ENCODE results near the gene ZNF426.

The ZNF426 gene

DNA sequence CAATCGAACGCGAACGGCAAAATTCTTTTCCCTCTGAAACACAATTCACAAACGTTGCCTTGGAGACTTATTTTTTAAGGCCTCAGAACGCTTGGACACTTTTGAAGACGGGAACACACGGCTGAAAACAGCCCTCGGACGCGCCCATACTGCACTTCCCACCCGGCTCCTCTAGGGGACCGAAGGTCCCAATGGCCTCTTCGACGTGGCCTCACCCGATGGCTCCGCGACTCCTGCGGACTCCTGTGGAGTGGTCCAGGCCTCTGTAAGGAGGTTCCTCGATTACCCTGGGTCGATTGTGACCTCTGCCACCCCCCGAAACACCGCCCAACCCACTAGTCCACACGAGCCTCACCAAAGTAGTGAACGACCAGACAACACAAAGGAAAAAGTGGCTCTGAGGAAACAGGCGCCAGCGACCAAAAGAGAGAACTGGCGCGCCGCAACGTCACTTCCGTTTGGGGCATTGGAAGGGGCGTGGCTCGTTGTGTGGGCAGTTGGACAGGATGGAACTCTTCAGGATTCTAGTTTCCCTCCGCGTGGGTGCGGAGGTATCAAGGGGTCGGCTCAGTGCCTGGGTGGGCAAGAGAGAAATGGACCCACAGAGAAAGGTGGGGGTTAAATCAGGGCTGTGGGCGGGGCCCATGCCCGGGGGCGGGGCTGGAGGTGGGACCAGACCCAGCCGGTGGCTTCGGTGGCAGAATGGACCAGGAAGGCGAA, 40.1 kb downstream of the ZNF426 start, which contains the start of gene ZNF560:
Gene ZNF560, minus strand, starts transcription at position 434 of the 720 bp plus-strand sequence. CDS start 23,303 bp downstream, outside the sequence.
- Histone ChIP-seq H3K4me3 (ENCODE audit: low read depth, low read length) (peak within 1 kb of the TSS; percentile 58), H3K4me1 (no peaks in the 10 kb centered on the region), H3K9me3 (no peaks in the 10 kb centered on the region; the same call in 1 of the 2 replicates), H3K36me3 (no peaks in the 10 kb centered on the region), H3K27me3 (no peaks in the 10 kb centered on the region)
- DNase-seq, result peak; percentile 86
- TF ChIP-seq, protein P1, sequence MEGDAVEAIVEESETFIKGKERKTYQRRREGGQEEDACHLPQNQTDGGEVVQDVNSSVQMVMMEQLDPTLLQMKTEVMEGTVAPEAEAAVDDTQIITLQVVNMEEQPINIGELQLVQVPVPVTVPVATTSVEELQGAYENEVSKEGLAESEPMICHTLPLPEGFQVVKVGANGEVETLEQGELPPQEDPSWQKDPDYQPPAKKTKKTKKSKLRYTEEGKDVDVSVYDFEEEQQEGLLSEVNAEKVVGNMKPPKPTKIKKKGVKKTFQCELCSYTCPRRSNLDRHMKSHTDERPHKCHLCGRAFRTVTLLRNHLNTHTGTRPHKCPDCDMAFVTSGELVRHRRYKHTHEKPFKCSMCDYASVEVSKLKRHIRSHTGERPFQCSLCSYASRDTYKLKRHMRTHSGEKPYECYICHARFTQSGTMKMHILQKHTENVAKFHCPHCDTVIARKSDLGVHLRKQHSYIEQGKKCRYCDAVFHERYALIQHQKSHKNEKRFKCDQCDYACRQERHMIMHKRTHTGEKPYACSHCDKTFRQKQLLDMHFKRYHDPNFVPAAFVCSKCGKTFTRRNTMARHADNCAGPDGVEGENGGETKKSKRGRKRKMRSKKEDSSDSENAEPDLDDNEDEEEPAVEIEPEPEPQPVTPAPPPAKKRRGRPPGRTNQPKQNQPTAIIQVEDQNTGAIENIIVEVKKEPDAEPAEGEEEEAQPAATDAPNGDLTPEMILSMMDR (IDR thresholded peaks at IDR 0.05; ENCODE audit: low read depth, low read length), result peak; percentile 61

DNA sequence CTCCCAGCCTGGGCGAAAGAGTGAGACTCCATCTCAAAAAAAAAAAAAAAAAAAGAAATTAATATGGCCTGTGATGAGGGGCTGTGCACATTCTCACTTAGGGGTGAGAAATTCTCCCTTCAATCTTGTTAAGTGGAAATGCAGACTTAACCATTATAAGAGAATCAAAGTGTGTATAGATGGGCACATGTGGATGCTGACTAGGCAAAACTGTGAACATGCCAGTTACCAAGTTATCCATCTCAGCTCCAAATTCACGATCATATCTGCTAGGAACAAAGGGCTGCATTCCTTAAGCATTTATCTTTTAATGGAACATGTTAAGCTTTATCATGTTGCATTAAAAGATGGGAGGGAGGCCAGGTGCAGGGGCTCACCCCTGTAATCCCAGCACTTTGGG, 44.3 kb downstream of the ZNF426 start:
- TF ChIP-seq, protein P1 (IDR thresholded peaks at IDR 0.05; ENCODE audit: low read depth, low read length), result no peak
- H3K4me1 ChIP-seq, result no peaks in the 10 kb centered on the region
- H3K27me3 ChIP-seq, result no peaks in the 10 kb centered on the region
- no peak overlapping the region for H3K4me3 ChIP-seq (ENCODE audit: low read depth, low read length)
- DNase-seq, result no peak
- H3K36me3 ChIP-seq, result peaks cover under 1% of the 10 kb centered on the region; the same call in 1 of the 2 replicates
- no peaks in the 10 kb centered on the region; the same call in 1 of the 2 replicates for H3K9me3 ChIP-seq

DNA sequence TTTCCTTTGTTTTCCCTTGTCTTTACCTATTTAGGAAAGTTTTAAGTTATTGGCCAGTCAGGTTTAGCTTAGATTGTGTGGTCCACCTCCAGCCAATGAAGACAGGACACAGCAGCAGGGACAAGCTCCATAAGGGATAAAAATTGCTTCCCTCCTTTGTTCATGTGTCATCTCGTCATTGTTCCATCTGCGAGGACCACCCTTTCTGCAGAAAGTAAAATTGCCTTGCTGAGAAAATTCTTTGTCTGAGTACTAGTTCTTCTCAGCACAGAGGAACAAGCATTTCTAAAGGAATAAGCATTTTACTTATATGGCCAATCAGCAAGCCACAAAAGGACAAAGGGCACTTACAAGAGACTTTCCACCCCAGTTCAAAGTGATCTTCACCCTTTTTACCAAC, 51.4 kb downstream of the ZNF426 start:
- H3K27me3 ChIP-seq, result no peaks in the 10 kb centered on the region
- no peak for DNase-seq
- H3K9me3 ChIP-seq, result no peaks in the 10 kb centered on the region
- TF ChIP-seq, protein P1 (IDR thresholded peaks at IDR 0.05; ENCODE audit: low read depth, low read length), result no peak
- H3K36me3 ChIP-seq, result peaks cover 6% of the 10 kb centered on the region; the same call in 1 of the 2 replicates
- no peak overlapping the region for H3K4me3 ChIP-seq (ENCODE audit: low read depth, low read length)
- no peaks in the 10 kb centered on the region for H3K4me1 ChIP-seq

DNA sequence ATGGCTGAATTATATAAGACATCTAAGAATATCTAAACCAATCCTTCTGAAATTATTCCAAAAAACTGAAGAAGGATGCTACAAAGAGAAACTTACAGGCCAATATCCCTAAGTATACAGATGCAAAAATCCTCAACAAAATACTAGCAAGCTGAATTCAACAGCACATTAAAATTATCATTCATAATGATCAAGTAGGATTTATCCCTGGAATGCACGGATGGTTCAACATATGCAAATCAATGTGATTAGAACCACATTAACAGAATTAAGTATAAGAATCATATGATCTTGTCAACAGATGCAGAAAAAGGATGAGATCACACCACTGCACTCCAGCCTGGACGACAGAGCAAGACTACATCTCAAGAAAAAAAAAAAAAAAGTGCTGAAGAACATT, 53.3 kb downstream of the ZNF426 start:
- Histone ChIP-seq H3K36me3 (peaks cover 6% of the 10 kb centered on the region; the same call in 1 of the 2 replicates), H3K4me1 (no peaks in the 10 kb centered on the region), H3K4me3 (ENCODE audit: low read depth, low read length) (no peak overlapping the region), H3K27me3 (no peaks in the 10 kb centered on the region), H3K9me3 (no peaks in the 10 kb centered on the region)
- no peak for DNase-seq
- TF ChIP-seq, protein P1 (IDR thresholded peaks at IDR 0.05; ENCODE audit: low read depth, low read length), result no peak

DNA sequence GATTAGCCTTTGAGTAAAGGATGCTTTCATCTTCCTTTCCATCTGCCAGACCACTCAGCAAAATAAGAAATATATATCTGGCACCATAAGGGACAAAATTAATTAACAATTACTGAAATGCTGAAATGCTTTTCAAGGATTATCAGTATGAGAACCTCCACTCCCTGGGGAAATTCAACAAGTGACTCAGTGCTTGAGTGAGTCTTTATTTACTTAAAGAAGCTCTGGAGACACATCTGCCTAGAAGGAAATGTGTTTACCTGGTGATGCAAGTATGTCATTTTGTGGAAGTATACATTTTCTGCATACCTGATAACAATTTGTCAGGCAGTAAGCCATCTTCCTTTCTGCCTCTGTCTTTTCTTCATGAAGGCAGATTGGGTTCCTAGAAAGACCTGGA, 63.5 kb downstream of the ZNF426 start:
- H3K36me3 ChIP-seq, result peaks cover 17% of the 10 kb centered on the region
- no peaks in the 10 kb centered on the region for H3K27me3 ChIP-seq
- H3K9me3 ChIP-seq, result no peaks in the 10 kb centered on the region; the same call in 1 of the 2 replicates
- TF ChIP-seq, protein P1 (IDR thresholded peaks at IDR 0.05; ENCODE audit: low read depth, low read length), result no peak
- no peak overlapping the region for H3K4me3 ChIP-seq (ENCODE audit: low read depth, low read length)
- no peak for DNase-seq
- H3K4me1 ChIP-seq, result no peaks in the 10 kb centered on the region
